Left ventricle myocardium superior (tissue), 1 donor: ENCODE measurements around the gene MED14. TPM values are rescaled to one million over a fixed set of nuclear protein-coding genes. Genes with fewer than 3 reads are reported as not detected.
"Not testable (repeated sequence)": the region's sequence is repeated elsewhere in the genome, so short reads cannot be mapped to it uniquely, and the experiment has no call there.

Experiments used
- ATAC-seq: fragments of 200-7000 bp; cut with Tn5 transposase; one replicate; pipeline ENCODE4 v1.9.1; 2020; ENCODE audit warnings: mild to moderate bottlenecking, moderate library complexity
- DNase-seq: peaks from one replicate; pipeline ENCODE4 v3.0.0-alpha.2; 2020
- intact Hi-C: fragments of 100-400 bp; cut with micrococcal nuclease; formaldehyde crosslinking; loops from one replicate; pipeline ENCODE4 v1.11.0; 2022
- total RNA-seq: library from RNA; stranded (reverse); fragmentation: NEBNext Ultra II Directional; extraction: Animal tissue kit (Norgen Biotek cat#: 25700); gene quantifications from one replicate; pipeline ENCODE4 v1.2.1, GENCODE V29; 2021
- donor health status: DM: no; HTN: yes; CAD: no; lungs with severe emphysema.

The MED14 gene
- total RNA-seq, 1 donor from 2014 or later, result 30.4 TPM

DNA sequence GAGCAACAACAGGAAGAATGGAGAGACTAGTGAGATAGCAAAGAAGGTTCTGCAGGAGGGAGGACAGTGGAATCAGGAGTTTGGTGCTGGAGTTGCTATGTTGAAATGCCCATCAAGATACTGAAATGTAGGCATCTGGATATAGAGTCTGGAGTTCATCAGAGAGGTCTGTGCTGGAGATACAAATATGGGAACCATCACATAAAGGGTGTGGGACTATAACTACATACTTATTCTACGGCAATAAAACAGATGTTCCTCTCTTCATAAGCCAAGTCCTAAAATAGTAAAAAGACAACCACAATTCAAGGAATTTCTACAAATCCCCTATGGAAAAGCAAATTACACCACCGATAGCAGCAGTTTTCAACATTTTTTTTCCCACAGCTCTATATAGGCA, 1.6 kb downstream of the MED14 start:
- intact Hi-C loops, result no loop called here
- ATAC-seq (no peak), DNase-seq (no peak)

DNA sequence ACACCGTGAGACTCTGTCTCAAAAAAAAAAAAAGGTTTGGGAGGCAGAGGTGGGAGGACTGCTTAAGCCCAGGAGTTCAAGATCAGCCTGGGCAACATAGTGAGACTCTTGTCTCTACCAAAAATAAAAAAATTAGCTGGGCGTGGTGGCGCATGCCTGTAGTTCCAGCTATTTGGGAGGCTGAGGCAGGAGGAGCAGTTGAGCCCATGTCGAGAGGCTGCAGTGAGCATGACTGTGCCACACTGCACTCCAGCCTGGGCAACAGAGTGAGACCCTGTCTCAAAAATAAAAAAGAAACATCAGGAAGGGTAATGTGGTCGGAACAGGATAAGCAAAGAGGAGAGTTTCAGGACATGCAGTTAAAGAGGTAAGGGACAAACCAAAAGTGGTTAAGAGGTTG, 2.8 kb downstream of the MED14 start:
- intact Hi-C loops, ATAC-seq, DNase-seq: not testable (repeated sequence)

GRCh38 chrX:40729598-40730584, 5.5 kb downstream of the MED14 start:
- ATAC-seq, result no peak
- intact Hi-C loops, result no loop called here

DNA sequence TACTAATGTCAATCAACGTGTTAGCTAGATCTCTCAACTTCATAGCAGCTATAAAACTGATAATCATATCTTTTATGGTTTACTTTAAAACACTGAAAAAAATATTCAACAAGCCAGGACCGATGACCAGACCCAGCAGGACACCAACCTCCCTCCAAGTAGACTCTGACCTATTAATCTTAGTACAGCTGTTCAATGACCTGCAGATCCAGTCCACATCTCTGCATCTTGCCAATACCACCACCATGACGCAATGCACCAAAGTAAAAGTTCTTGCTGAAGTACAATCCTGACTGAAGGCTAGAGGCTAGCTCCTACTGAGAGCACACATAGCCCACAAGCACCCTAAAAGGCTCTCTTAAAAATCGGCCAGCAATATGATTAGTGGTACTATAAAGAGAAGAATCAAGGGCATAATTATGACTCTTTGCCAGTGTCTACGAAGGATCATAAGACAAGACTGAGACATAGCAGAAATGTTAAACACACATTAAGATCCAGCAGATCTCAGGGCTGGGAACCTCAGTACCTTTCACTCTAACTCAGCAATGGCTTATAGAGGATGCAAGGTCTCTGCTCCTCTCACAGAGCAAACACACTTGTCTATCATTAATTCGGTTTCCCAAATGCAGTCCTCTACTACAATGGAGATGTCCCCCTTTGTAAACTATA, 7.6 kb downstream of the MED14 start:
- DNase-seq (no peak), ATAC-seq (no peak)
- intact Hi-C loops, result no loop called here

More at GRCh38 chrX:40729598-40730584, 5.5 kb downstream of the MED14 start:
- DNase-seq, result no peak

- ATAC-seq, result no peak
- intact Hi-C loops, result no loop called here
- DNase-seq, result no peak
These were observed 8.2 kb downstream of the MED14 start for GRCh38 chrX:40727093-40727492.

DNA sequence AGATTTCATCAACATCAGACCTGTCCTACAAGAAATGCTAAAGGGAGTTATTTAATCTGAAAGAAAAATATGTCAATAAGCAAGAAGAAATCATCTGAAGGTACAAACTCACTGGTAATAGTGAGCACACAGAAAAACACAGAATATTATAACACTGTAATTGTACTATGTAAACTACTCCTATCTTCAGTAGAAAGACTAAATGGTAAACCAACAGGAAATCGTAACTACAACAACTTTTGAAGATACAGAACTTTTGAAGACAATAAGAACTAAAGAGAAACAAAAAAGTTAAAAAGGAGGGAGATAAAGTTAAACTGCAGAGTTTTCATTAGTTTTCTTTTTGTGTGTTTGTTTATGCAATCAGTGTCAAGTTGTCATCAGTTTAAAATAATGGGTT, 12.4 kb downstream of the MED14 start:
- intact Hi-C loops, result no loop called here
- DNase-seq (no peak), ATAC-seq (no peak)

GRCh38 chrX:40721489-40722106, 13.7 kb downstream of the MED14 start:
- intact Hi-C loops, result no loop called here

GRCh38 chrX:40720792-40721191, 14.6 kb downstream of the MED14 start:
- intact Hi-C loops, result no loop called here
- ATAC-seq (no peak), DNase-seq (no peak)

More at GRCh38 chrX:40721489-40722106, 13.7 kb downstream of the MED14 start:
- DNase-seq, result no peak
- ATAC-seq, result no peak

DNA sequence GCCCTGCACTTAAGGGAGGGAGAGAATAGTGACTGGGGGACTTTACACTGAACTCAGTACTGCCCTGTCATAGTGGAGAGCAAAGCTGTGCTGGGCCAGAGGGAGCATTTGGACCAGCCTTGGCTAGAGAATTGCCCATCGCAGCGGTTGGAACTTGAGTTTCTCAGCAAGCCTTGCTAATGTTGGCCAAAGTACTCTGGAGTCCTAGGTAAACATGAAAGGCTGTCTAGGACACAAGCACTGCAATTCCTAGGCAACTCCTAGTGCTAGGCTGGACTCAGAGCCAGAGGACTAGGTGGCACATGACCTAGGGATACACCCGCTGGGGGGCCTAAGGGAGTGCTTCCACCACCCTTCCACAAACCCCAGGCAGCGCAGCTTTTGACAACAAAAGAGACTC, 15.0 kb downstream of the MED14 start:
- intact Hi-C loops, result no loop called here
- DNase-seq (no peak), ATAC-seq (no peak)

DNA sequence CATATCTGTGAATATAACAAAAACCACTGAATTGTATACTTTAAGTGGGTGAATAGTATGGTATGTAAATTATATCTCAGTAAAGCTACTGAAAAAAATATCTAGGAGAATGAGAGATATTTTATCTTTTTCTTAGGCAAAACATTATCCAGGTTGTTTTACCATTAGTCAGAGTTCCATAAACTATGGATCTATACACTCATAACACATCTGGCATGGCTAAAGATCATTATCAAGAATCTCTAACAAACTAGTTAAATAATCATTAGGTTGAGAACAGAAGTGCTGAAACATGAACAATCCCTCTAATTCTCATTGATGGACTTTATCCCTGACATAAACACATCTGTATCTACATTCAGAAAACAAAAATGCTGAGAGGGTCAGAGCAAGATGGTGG, 15.6 kb downstream of the MED14 start:
- no peak for ATAC-seq
- DNase-seq, result no peak
- intact Hi-C loops, result no loop called here

GRCh38 chrX:40719218-40719617, 16.1 kb downstream of the MED14 start:
- no peak for DNase-seq
- ATAC-seq, result no peak
- intact Hi-C loops, result no loop called here

DNA sequence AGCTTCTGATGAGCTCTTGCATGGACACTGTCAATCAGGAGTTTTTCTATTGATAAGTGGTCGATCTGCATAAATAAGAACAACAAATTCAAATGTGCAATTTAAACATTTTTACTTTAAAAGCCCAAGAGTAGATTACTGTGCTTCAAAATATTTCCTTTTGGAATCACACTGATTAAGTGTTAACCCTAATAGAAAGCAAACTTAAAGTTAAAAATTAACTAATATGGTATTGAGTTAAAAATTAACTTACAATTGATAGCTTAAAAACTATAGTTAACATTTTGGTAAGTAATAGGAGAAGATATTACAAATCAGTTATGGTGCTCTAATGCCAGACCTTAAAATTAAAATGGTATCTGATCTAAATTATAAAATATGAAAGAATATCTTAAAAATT, 25.9 kb downstream of the MED14 start:
- no peak for DNase-seq
- intact Hi-C loops, result no loop called here
- no peak for ATAC-seq

- intact Hi-C loops, result no loop called here
- no peak for ATAC-seq
- no peak for DNase-seq
These were observed 29.6 kb downstream of the MED14 start for GRCh38 chrX:40705658-40706312.

- ATAC-seq (no peak), DNase-seq (no peak)
- intact Hi-C loops, result no loop called here
These were observed 34.6 kb downstream of the MED14 start for GRCh38 chrX:40700640-40701342.

GRCh38 chrX:40698851-40699250, 36.5 kb downstream of the MED14 start:
- no peak for ATAC-seq

DNA sequence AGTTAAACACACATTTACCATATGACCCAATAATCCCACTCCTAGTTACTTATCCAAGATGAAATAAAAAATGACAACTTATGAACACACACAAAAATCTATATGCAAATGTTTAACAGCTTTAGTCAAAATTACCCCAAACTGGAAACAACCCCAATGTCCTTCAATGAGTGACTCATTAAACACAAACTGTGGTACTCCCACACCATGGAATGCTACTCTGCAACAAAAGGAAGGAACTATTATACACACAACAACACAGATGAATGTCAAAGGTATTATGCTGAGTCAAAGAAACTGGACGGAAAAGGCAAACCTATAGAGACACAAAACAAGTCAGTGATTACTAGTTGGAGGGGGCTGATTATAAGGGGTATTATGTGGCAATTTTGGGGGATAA, 40.5 kb downstream of the MED14 start:
- ATAC-seq (no peak), DNase-seq (no peak)
- intact Hi-C loops, result no loop called here

More at GRCh38 chrX:40698851-40699250, 36.5 kb downstream of the MED14 start:
- DNase-seq, result no peak
- intact Hi-C loops, result no loop called here

- no peak for ATAC-seq
- intact Hi-C loops, result no loop called here
- no peak for DNase-seq
These were observed 46.4 kb downstream of the MED14 start for GRCh38 chrX:40688929-40689328.

DNA sequence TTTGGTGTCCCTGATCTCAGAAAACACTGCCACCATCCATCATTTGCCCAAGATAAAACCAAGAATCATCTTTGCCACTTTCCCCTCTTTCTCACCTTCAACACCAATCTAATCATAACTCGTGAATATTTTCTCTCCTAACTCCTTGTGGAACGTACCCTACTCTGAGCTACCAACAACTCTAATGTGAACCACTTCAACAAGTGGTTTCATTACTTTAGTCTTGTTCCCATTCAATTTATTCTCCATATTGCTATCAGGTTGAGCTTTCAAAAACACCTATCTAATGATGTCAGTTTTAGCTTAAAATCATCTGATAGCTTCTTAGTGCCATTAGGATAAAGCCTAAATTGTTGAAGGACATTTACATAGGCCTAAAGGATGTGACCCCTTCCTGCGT, 48.2 kb downstream of the MED14 start:
- ATAC-seq, result no peak
- intact Hi-C loops, result no loop called here
- DNase-seq, result no peak

GRCh38 chrX:40685362-40685918, 49.9 kb downstream of the MED14 start:
- no peak for ATAC-seq
- intact Hi-C loops, result no loop called here
- DNase-seq, result no peak
